Activated T-cell treated with anti-CD3 and anti-CD28 coated beads, Interleukin-2, amount 50 U/mL, for 4 hours (primary cell): ENCODE measurements around the gene KIAA1217. TPM values are rescaled to one million over a fixed set of nuclear protein-coding genes. Genes with fewer than 3 reads are reported as not detected.
"Not testable (repeated sequence)": the region's sequence is repeated elsewhere in the genome, so short reads cannot be mapped to it uniquely, and the experiment has no call there.

ENCODE experiments used
- ATAC-seq, 2 donors: fragments of 200-7000 bp; cut with Tn5 transposase; one replicate each; pipeline ENCODE4 v1.10.0; 2021
- DNase-seq: peaks from one replicate; pipeline ENCODE4 v3.0.0-alpha.2; 2020
- H3K27me3 Mint-ChIP-seq: one replicate; pipeline ENCODE4 v1.8.0; 2021; ENCODE audit warnings: low read depth, mixed read lengths
- H3K36me3 Mint-ChIP-seq: one replicate; pipeline ENCODE4 v1.8.0; 2022; ENCODE audit warnings: mixed read lengths; ENCODE audit not compliant: insufficient read depth
- H3K4me1 Mint-ChIP-seq: one replicate; pipeline ENCODE4 v1.8.0; 2021; ENCODE audit warnings: low read depth, mixed read lengths
- H3K4me3 Mint-ChIP-seq: one replicate; pipeline ENCODE4 v1.8.0; 2021; ENCODE audit warnings: mild to moderate bottlenecking, moderate library complexity, mixed read lengths
- H3K9me3 Mint-ChIP-seq: one replicate; pipeline ENCODE4 v1.8.0; 2021; ENCODE audit warnings: mixed read lengths
- total RNA-seq, 3 donors: library from RNA; stranded (reverse); gene quantifications; one replicate each; pipeline ENCODE4 v1.2.1, GENCODE V29; 2021

The KIAA1217 gene
- total RNA-seq, 3 donors from 2014 or later: 0.20 to 0.87 (median 0.50) TPM

GRCh38 chr10:24307696-24308485 lies 99.0 kb downstream of the KIAA1217 start:
- Mint-ChIP-seq H3K9me3 (no peaks in the 10 kb centered on the region), H3K4me1 (no peaks in the 10 kb centered on the region), H3K36me3 (no peaks in the 10 kb centered on the region), H3K4me3 (no peak overlapping the region), H3K27me3 (peaks cover 2% of the 10 kb centered on the region)
- no peak for DNase-seq
- ATAC-seq: no peak

GRCh38 chr10:24310104-24310503 lies 101.2 kb downstream of the KIAA1217 start:
- H3K36me3 Mint-ChIP-seq: no peaks in the 10 kb centered on the region
- no peak for DNase-seq
- H3K4me3 Mint-ChIP-seq: no peak overlapping the region
- ATAC-seq: no peak
- H3K27me3 Mint-ChIP-seq: no peaks in the 10 kb centered on the region
- no peaks in the 10 kb centered on the region for H3K9me3 Mint-ChIP-seq
- no peaks in the 10 kb centered on the region for H3K4me1 Mint-ChIP-seq

GRCh38 chr10:24311888-24312287 lies 103.0 kb downstream of the KIAA1217 start:
- no peaks in the 10 kb centered on the region for H3K4me1 Mint-ChIP-seq
- no peaks in the 10 kb centered on the region for H3K27me3 Mint-ChIP-seq
- H3K9me3 Mint-ChIP-seq: no peaks in the 10 kb centered on the region
- ATAC-seq: no peak
- H3K4me3 Mint-ChIP-seq: no peak overlapping the region
- DNase-seq: no peak
- no peaks in the 10 kb centered on the region for H3K36me3 Mint-ChIP-seq

GRCh38 chr10:24313283-24313682 lies 104.3 kb downstream of the KIAA1217 start:
- Mint-ChIP-seq H3K4me3 (no peak overlapping the region), H3K36me3 (no peaks in the 10 kb centered on the region), H3K4me1 (no peaks in the 10 kb centered on the region), H3K9me3 (no peaks in the 10 kb centered on the region), H3K27me3 (no peaks in the 10 kb centered on the region)
- no peak for ATAC-seq
- no peak for DNase-seq

GRCh38 chr10:24315211-24315610 lies 106.3 kb downstream of the KIAA1217 start:
- DNase-seq (no peak), ATAC-seq (no peak)
- Mint-ChIP-seq H3K4me3 (no peak overlapping the region), H3K4me1 (no peaks in the 10 kb centered on the region), H3K9me3 (no peaks in the 10 kb centered on the region), H3K27me3 (no peaks in the 10 kb centered on the region), H3K36me3 (no peaks in the 10 kb centered on the region)

GRCh38 chr10:24318517-24318916 lies 109.6 kb downstream of the KIAA1217 start:
- H3K4me3 Mint-ChIP-seq: no peak overlapping the region
- DNase-seq: no peak
- ATAC-seq: no peak
- no peaks in the 10 kb centered on the region for H3K4me1 Mint-ChIP-seq
- no peaks in the 10 kb centered on the region for H3K36me3 Mint-ChIP-seq
- H3K9me3 Mint-ChIP-seq: no peaks in the 10 kb centered on the region
- H3K27me3 Mint-ChIP-seq: no peaks in the 10 kb centered on the region

GRCh38 chr10:24320373-24320772 lies 111.4 kb downstream of the KIAA1217 start:
- no peaks in the 10 kb centered on the region for H3K27me3 Mint-ChIP-seq
- no peak for DNase-seq
- H3K36me3 Mint-ChIP-seq: no peaks in the 10 kb centered on the region
- H3K4me1 Mint-ChIP-seq: no peaks in the 10 kb centered on the region
- no peak overlapping the region for H3K4me3 Mint-ChIP-seq
- ATAC-seq: no peak
- no peaks in the 10 kb centered on the region for H3K9me3 Mint-ChIP-seq

GRCh38 chr10:24324651-24325050 lies 115.7 kb downstream of the KIAA1217 start:
- DNase-seq: no peak
- no peaks in the 10 kb centered on the region for H3K36me3 Mint-ChIP-seq
- no peaks in the 10 kb centered on the region for H3K27me3 Mint-ChIP-seq
- no peaks in the 10 kb centered on the region for H3K4me1 Mint-ChIP-seq
- peaks cover 6% of the 10 kb centered on the region for H3K9me3 Mint-ChIP-seq
- H3K4me3 Mint-ChIP-seq: no peak overlapping the region
- no peak for ATAC-seq

GRCh38 chr10:24331457-24331856 lies 122.5 kb downstream of the KIAA1217 start:
- Mint-ChIP-seq H3K4me1 (no peaks in the 10 kb centered on the region), H3K9me3 (peaks cover 6% of the 10 kb centered on the region), H3K36me3 (no peaks in the 10 kb centered on the region), H3K4me3 (no peak overlapping the region), H3K27me3 (no peaks in the 10 kb centered on the region)
- DNase-seq: no peak
- ATAC-seq: no peak

GRCh38 chr10:24333736-24334135 lies 124.8 kb downstream of the KIAA1217 start:
- Mint-ChIP-seq H3K4me3 (no peak overlapping the region), H3K4me1 (no peaks in the 10 kb centered on the region), H3K27me3 (no peaks in the 10 kb centered on the region), H3K9me3 (no peaks in the 10 kb centered on the region), H3K36me3 (no peaks in the 10 kb centered on the region)
- no peak for DNase-seq
- ATAC-seq: no peak

GRCh38 chr10:24334279-24334939 lies 125.5 kb downstream of the KIAA1217 start:
- H3K4me1 Mint-ChIP-seq: no peaks in the 10 kb centered on the region
- DNase-seq: no peak
- no peaks in the 10 kb centered on the region for H3K27me3 Mint-ChIP-seq
- no peaks in the 10 kb centered on the region for H3K36me3 Mint-ChIP-seq
- no peak overlapping the region for H3K4me3 Mint-ChIP-seq
- no peaks in the 10 kb centered on the region for H3K9me3 Mint-ChIP-seq
- ATAC-seq: no peak

GRCh38 chr10:24337723-24338122 lies 128.8 kb downstream of the KIAA1217 start:
- not testable (repeated sequence) for H3K36me3 Mint-ChIP-seq, H3K4me3 Mint-ChIP-seq, H3K4me1 Mint-ChIP-seq, ATAC-seq, H3K9me3 Mint-ChIP-seq, H3K27me3 Mint-ChIP-seq, DNase-seq

- no peaks in the 10 kb centered on the region for H3K36me3 Mint-ChIP-seq
These were observed 130.4 kb downstream of the KIAA1217 start for GRCh38 chr10:24339387-24339786.

GRCh38 chr10:24340446-24340845 lies 131.5 kb downstream of the KIAA1217 start:
- Mint-ChIP-seq H3K4me3 (no peak overlapping the region), H3K36me3 (no peaks in the 10 kb centered on the region), H3K4me1 (no peaks in the 10 kb centered on the region), H3K27me3 (peaks cover 2% of the 10 kb centered on the region), H3K9me3 (no peaks in the 10 kb centered on the region)
- ATAC-seq: no peak
- DNase-seq: no peak

More at GRCh38 chr10:24339387-24339786, 130.4 kb downstream of the KIAA1217 start:
- Mint-ChIP-seq H3K4me3 (no peak overlapping the region), H3K27me3 (peaks cover 2% of the 10 kb centered on the region), H3K9me3 (no peaks in the 10 kb centered on the region), H3K4me1 (no peaks in the 10 kb centered on the region)
- DNase-seq: no peak
- no peak for ATAC-seq

- Mint-ChIP-seq H3K36me3 (no peaks in the 10 kb centered on the region), H3K9me3 (no peaks in the 10 kb centered on the region), H3K27me3 (peaks cover 2% of the 10 kb centered on the region), H3K4me3 (no peak overlapping the region), H3K4me1 (no peaks in the 10 kb centered on the region)
- ATAC-seq: no peak
- no peak for DNase-seq
These were observed 131.9 kb downstream of the KIAA1217 start for GRCh38 chr10:24340883-24341282.
